Epithelial cell of prostate (primary cell): ENCODE measurements around the gene PTPRJ.

ENCODE experiments used
- DNase-seq: peaks from one replicate; pipeline ENCODE4 v3.0.0-alpha.2; 2011; ENCODE audit warnings: low read depth, low spot score
- H3K27ac ChIP-seq: fragments of 450-650 bp; 2 replicates; pipeline ENCODE4 v1.5.1; 2017; ENCODE audit warnings: mild to moderate bottlenecking

Gene PTPRJ

DNA sequence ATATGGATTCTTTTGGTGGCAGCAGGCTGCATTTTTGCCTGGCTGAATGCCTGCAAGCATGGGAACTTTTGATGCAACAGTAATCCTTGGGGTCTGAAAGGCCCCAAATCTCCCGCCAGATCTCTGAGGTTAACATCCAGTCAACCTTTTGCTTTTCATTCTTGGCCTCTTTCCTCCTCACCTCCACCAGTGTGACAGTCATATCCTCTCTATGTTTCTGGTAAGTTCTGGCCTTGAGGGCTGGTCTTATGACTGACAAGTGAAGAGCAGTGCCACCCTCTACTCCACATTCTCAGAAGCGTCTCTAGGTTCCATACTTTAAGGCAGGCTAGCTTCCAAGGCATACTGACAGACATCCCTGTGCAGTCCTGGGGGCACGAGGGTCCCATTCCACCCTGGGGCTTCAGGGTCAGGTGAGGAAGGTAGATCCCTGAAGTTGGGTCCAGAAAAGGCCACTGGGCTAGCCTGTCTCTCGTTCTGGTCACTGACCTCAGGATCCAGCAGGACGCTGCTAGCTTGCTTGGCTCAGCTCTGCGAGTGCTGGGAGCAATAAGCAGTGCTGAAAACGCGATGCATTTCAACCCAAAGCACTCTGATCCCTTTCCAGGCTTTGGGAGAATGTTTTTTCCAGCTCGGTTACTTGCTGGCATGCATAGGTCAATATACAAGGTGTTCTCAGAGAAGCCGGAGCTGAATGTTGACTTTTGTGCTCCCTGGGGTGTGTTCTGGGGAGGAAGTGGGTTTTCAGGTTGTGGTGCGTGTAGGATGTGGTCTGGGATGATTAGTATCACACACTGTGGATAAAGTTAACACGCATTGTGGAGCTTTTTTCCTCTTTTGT, 75.2 kb downstream of the PTPRJ start:
- peak overlapping the region; percentile 39 for H3K27ac ChIP-seq
- DNase-seq = peak; percentile 26

DNA sequence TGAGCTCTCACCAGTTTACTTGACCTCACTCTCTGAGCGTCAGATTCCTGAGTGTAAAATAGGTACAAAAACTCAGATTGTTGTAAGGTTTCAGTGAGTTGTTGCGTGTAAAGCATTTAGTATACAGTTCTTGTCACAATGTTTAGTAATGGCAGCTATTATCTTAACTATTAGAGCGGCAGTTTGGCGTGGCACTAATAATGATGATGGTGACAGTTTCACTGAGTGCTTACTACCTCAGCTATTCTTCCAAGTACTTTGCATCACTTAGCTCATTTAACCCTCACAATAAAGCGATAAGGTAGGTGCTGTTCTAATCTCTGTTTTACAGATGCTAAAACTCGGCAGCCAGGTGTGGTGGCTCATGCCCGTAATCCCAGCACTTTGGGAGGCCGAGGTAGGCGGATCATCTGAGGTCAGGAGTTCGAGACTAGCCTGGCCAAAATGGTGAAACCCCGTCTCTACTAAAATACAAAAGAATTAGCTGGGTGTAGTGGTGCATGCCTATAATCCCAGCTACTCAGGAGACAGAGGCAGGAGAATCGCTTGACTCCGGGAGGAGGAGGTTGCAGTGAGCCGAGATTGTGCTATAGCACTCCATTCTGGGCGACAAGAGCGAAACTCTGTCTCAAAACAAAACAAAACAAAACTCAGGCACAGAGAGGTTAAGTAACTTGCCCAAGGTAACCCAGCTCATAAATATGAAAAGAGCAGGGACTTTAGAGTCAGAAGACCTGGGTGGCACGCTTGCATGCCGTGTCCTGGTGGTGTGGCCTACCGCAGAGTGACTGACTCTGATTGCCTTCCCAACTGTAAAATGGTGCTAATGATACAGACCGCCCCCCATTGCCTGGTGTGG, 76.2 kb downstream of the PTPRJ start:
- peak overlapping the region; percentile 39 for H3K27ac ChIP-seq
- DNase-seq = no peak

DNA sequence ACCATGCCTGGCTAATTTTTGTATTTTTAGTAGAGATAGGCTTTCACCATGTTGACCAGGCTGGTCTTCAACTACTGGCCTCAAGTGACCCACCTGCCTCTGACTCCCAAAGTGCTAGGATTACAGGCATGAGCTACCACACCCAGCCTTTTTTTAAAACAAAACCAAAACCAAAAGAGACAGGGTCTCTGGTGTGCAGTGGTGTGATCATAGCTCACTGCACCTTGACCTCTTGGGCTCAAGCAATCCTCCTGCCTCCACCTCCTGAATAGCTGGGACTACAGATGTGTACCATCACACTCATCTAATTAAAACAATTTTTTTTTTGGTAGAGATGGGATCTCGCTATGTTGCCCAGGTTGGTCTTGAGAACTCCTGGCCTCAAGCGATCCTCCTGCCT, 77.7 kb downstream of the PTPRJ start:
- DNase-seq = no peak
- H3K27ac ChIP-seq = no peak overlapping the region

DNA sequence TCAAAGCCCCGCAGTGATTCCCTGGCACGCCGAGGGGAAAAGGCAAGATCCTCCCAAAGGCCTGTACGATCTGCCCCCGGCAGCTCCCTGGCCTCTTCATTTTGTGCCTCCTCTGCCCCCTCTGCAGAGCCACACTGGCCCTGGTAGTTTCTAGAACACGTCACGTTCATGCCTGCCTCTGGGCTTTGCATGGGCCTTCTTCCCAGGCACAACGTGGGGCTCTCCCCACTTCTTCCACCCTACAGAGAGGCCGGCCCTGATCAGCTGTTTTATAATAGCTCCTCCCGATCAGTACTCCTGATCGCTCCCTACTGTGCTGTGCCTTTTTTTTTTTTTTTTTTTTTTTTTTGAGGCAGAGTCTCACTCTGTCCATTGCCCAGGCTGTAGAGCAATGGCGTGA, 78.4 kb downstream of the PTPRJ start:
- no peak for DNase-seq
- no peak overlapping the region for H3K27ac ChIP-seq

DNA sequence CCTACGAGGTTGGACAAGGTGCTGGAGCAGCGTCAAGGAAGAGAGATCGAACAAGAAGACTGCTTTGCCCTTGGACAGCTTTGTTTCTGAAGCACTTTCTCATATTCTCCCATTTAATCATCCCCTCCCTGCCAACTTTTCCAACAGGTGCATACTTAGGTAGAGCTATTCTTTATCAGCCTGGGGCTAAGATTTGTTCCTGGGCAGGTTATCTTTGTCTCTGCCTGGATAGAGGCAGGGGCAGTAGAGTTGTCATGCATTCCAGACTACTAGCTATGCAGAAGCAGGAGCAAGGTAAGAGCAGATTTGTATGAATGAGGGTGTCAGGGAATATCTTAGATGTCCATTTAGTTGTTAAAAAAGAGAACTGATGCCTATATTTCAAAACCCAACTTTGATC, 82.3 kb downstream of the PTPRJ start:
- DNase-seq = no peak
- no peak overlapping the region for H3K27ac ChIP-seq

DNA sequence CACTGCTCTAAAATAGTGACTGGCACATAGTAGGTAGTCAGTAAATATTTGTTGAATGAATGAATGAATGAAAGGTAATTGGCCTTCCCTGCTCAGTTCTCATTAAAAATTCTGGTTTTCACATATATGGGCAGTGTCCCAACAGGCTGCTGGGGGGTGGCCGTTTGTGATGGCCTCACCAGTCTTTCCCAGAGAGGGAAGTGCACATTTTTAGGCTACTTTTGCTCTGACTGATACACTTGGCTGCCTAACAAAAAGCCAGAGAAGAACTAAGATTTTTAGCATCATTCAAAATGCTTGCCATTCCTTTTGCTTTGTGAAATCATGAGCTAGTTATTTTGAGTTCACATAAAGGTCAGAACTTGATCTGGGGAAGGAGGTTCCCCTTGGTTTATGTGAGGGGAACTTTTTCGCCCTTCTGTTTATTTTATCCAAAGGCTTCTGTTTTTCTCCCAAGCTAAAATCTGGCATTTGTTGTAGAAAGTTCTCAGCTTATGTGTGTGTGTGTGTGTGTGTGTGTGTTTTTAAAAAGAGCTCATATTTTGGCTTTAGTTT, 83.1 kb downstream of the PTPRJ start:
- DNase-seq = no peak
- no peak overlapping the region for H3K27ac ChIP-seq

DNA sequence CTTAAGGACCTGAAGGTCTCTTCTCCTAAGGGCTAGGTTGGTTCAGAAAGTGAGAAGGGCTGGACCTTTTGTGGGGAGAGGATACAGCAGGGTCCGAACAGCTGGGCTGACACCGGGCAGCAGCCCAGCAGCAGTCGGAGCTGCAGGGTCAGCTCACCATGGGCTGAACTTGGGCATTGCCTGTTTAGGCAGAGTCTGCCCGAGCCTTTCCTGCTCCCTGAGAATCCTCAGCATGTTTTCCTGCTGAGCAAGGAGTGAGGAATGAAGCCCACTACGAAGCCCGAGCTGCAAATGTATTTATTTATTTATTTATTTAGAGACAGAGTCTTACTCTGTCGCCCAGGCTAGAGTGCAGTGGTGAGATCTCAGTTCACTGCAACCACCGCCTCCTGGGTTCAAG, 83.9 kb downstream of the PTPRJ start:
- no peak overlapping the region for H3K27ac ChIP-seq
- no peak for DNase-seq

DNA sequence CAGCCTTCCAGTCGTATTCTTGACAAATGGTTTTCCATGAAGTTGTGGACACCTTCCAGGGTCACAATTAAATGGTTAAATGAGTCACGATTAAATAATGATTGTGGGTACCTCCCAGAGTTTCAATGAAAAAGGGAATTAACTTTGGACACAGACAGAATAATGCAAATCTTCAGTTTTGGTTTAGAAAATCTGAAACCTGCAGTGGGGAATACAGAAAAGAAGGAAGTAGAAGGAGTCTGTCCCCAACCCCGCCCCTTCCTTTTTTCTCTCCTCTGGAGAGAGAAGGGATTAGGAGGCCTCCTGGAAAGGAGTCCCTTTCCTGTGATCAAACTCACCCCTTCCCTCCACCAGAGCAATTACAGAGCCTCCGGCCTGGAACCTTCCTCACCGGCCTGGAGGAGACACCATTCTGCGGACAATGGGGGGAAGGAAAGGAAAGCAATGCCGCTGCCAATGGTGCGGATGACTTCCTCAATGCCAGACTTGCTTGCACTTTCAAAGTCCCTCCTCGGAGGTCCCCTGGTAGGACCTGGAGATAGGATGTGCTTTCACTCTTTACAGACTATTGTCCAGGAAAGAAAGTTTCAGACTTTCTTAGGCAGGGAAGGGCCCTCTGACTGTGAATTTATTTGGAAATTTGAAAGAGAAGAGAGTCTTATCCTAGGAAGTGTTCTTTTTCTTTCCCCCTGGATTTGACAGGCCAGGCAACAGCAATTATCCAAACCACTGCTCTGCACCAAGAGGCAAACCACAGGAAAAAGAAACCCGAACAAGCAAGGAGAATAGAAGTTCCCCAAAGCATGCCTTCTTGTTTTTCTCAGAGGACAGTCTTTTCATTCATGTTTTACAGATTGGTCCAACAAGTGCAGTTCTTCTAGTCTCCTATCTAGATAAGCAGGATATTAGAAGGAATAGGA, 86.8 kb downstream of the PTPRJ start:
- no peak overlapping the region for H3K27ac ChIP-seq
- no peak for DNase-seq

DNA sequence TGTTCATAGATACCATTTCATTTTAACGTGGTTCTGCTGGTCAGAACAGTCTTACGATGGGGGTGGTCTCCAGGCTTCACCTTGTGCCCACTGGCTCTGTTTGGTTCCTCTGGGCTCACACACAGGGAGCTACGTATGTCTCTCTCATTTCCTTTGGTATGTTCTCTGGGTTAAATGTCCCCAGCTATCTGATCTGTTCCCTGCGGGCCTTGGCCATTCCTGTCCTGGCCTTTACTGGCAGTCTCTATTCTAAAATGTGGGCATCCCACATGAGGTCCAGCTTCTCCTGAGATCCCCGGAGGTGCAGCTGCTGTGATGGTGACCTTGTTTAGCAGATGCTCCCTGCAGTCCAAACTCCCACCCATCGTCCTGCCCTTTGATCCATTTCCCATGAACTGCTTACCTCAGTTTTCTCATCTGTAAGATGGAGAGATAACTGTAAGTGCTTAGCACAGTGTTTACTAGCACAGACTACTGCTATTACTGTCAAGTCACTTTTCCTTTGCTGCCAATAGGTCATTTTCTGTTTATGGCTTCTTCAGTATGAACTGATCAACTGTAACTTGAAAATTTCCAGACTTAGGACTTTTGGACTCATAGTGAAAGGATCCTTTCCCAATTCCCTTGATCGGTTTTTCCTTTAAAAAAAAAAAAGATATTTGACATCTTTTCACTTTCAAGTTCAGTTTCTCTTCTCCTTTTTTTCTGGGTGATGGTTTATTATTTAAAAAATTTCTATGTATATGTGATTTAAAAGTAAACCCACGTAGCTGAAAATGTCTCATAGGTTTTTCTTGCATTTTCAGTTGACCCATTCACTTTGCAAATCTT, 92.9 kb downstream of the PTPRJ start:
- no peak overlapping the region for H3K27ac ChIP-seq
- no peak for DNase-seq

DNA sequence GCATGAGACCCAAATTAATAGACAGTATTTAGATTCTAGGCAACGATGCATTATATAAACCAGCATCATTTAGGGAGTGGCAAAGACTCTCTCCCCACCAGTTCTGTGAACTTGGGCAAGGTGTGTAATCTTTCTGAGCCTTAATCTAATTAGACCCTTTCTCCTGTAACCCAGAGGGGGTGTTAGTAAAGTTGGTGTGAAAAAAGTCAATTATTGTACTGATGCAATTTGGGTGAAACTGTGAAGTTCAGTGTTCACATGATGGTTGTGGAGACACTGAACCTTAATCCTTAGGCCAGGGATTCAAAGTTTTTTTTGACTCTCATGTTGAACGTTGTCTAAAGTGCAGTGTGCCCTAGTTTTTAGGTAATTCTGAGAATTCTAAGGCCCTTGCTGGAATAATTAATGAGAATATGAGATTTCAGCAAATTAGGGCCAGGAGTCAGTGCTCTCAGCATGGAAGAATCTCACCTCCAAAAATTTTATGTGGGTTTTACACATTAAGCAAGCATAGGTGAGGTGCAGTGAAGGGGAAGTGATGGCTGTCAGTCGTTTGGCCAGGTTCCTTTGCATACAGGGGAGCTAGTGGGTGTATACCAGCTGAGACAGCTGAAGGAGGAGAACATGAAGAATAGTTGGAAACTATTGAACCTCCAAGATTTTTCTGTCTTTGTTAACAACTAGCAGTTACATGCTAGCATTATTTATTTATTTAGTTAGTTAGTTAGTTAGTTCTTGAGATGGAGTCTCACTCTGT, 94.2 kb downstream of the PTPRJ start:
- no peak overlapping the region for H3K27ac ChIP-seq
- DNase-seq = no peak

DNA sequence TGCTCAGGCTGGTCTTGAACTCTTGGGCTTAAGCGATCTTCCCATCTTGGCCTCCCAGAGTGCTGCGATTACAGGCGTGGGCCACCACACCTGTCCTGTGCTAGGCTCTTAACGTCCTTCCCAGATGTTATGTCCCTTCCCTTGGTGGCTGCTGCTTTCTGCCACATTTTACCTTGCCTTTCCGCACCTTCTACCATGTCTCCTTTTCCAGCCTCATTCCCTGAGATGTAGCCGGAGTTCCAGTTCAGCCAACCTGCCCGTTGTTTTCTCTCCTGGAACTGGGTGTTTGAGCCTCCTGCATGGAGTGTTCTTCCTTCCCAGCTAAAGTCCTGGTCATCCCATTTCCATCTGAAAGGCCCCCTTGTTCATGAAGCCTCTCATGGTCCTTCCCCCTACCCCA, 95.3 kb downstream of the PTPRJ start:
- DNase-seq = no peak
- H3K27ac ChIP-seq = no peak overlapping the region

DNA sequence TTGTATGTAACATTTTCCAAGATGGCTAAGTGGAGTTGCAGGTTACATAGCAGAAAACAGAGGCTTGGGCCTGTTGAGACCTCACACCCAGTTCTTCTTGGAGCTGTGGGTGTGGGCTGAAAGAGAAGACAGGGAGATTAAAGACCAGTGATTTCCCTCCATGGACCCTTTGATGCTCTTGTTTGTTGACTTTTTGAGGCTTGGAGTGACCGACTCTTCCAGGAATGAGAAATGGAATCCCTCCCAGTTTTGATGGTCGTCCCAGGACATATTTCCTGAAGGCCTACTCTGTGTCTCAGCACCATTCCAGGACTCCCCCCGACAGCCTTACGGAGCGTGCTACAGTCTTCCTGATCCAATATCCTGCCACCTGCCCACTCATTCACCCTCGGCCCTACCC, 96.9 kb downstream of the PTPRJ start:
- H3K27ac ChIP-seq = no peak overlapping the region
- no peak for DNase-seq

DNA sequence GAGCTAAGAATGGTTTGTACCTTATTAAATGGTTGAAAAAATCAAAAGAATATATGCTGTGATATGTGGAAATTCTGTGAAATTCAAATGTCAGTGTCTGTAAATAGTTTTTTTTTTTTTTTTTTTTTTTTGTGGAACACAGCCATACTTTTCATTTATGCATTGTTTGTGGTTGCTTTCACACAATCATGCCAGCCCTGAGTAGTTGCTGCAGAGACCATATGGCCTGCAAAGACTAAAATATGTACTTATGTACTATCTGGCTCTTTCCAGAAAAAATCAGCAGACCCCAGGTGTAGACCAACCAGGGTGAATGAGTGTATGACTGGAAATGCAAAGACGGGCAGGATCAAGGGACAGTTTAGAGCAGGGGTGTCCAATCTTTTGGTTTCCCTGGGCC, 98.3 kb downstream of the PTPRJ start:
- H3K27ac ChIP-seq = no peak overlapping the region
- DNase-seq = no peak

DNA sequence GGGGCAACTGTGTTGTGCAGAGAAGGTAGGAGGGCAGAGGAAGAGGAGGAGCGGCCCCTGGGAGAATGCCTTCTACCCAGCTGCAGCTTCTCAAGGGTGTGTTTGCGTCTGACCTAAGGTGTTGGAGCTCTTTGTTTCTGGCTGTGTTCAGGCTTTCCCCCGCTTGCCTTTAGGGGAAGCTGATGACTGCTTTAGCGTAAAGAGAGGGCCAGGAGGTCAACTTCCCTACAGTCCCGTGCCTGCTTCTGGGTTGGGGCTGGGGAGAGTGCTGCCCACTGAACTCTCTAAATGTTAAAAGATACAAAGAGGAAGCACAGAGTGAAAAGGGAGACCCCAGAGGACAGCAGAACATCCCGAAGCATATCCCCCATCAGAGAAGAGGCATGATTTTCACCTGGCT, 99.2 kb downstream of the PTPRJ start:
- no peak for DNase-seq
- H3K27ac ChIP-seq = no peak overlapping the region

DNA sequence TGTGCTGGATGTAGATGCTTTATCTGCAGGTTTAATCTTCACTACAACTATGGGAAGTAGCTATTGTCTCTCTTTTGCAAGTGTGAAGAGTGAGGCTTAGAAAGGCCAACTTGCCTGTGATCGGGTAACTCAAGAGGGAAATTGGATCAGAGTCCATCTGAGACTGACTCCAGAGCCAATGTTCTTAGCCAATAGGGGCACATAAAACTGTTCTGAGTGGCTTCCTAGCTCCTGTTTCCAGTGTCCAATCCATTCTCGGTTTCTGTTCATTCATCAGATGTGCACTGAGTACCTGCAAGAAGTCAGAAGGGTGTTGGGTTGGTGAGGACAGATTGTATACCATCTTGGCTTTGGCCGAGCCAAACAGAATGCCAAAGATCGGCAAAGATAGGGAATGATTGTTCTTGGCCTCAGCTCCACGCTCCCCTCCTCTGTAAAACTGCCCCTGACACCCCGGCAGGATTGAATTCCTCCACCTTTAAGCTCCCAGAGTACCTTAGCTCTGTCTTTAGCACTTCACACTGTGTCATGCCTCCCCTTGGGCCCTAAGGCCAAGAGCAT, 100.0 kb downstream of the PTPRJ start:
- DNase-seq = no peak
- no peak overlapping the region for H3K27ac ChIP-seq

DNA sequence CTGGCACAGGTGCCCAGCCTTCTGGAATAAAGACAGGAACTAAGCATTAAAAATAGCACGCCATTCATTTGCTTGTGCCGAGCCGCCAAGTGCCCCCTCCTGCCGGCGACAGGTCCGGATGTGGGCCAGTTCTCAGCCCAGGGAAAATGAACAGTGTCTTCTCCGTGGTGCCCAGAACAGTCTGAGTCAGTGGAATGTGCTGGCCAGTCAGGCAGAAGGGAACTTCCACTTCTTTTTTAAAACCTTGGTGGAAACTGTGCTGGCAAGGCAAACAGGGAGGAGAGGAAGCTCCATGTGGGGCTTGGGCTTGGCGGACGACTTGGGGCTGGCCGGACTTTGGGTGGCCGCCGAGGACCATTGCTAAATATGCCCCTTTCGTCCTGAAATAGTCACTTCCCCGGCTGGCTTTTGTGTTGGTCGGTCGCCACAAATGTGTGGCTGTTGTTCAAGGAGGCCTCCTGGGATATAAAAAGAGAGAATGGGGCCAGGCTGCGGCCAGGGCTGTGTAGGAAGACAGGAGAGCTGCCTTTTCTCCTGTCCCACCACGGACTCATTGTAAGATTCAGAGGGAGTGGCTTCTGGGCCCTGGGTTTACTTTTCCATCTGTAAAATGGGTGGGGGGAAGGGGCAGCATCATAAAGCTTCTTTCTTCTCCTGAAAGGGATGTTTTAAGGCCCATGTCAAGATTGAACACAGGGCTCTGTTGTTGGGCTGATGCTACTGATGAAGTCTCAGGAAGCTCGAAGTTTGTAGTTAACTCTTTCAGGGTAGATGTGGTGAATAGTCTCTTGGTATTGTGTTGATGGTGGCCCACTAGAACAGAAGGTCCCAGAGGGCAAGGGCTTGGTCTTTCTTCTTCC, 101.0 kb downstream of the PTPRJ start:
- DNase-seq = no peak
- no peak overlapping the region for H3K27ac ChIP-seq

DNA sequence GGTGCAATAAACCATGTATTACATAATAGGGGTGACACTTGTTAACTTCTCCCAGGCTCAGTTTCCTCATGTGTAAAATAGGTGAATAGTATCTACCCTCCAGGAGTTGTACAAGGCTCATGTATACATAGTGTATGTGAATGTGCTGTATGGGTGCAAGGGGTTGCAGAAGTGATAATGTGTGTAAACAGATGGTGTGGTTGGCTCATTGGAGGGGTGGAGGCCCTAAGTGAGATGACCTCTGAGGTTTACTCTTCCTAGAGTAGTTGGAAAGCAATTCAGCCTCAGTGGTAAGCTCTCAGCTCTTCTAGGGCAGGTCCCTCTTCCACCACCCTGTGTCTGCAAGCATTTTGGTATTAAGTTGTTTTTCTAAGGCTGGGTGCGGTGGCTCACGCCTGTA, 102.4 kb downstream of the PTPRJ start:
- no peak overlapping the region for H3K27ac ChIP-seq
- no peak for DNase-seq
